ENCODE data around the gene MSANTD1.

Gene MSANTD1

GRCh38 chr4:3248811-3249661, at the start of gene MSANTD1:
TSS of gene MSANTD1 (plus strand) at chr4:3249159. CDS start at chr4:3249223, 64 bp downstream.
- no peak for DNase-seq (ENCODE audit: low read depth, low spot score)

GRCh38 chr4:3199653-3200422, 49.1 kb upstream of the MSANTD1 start:
- no peak for DNase-seq (ENCODE audit: low read depth, low spot score)

- DNase-seq (ENCODE audit: low read depth, low spot score) = no peak
These were observed 48.4 kb upstream of the MSANTD1 start for GRCh38 chr4:3200423-3201090.

GRCh38 chr4:3201718-3202702, 46.9 kb upstream of the MSANTD1 start:
- no peak for DNase-seq (ENCODE audit: low read depth, low spot score)

GRCh38 chr4:3202836-3203820, 45.8 kb upstream of the MSANTD1 start:
- DNase-seq (ENCODE audit: low read depth, low spot score) = no peak

- no peak for DNase-seq (ENCODE audit: low read depth, low spot score)
These were observed 45.0 kb upstream of the MSANTD1 start for GRCh38 chr4:3203971-3204431.

GRCh38 chr4:3205995-3206394, 43.0 kb upstream of the MSANTD1 start:
- DNase-seq (ENCODE audit: low read depth, low spot score) = no peak

GRCh38 chr4:3206439-3207100, 42.4 kb upstream of the MSANTD1 start:
- no peak for DNase-seq (ENCODE audit: low read depth, low spot score)

GRCh38 chr4:3207531-3208037, 41.4 kb upstream of the MSANTD1 start:
- no peak for DNase-seq (ENCODE audit: low read depth, low spot score)

GRCh38 chr4:3208826-3209225, 40.1 kb upstream of the MSANTD1 start:
- DNase-seq (ENCODE audit: low read depth, low spot score) = no peak

- no peak for DNase-seq (ENCODE audit: low read depth, low spot score)
These were observed 39.2 kb upstream of the MSANTD1 start for GRCh38 chr4:3209551-3210325.

GRCh38 chr4:3210467-3210866, 38.5 kb upstream of the MSANTD1 start:
- no peak for DNase-seq (ENCODE audit: low read depth, low spot score)

GRCh38 chr4:3211866-3212265, 37.1 kb upstream of the MSANTD1 start:
- no peak for DNase-seq (ENCODE audit: low read depth, low spot score)

- no peak for DNase-seq (ENCODE audit: low read depth, low spot score)
These were observed 36.4 kb upstream of the MSANTD1 start for GRCh38 chr4:3212391-3213105.

GRCh38 chr4:3213106-3213425, 35.9 kb upstream of the MSANTD1 start:
- no peak for DNase-seq (ENCODE audit: low read depth, low spot score)

GRCh38 chr4:3213661-3214250, 35.2 kb upstream of the MSANTD1 start:
- no peak for DNase-seq (ENCODE audit: low read depth, low spot score)

- DNase-seq (ENCODE audit: low read depth, low spot score) = no peak
These were observed 33.7 kb upstream of the MSANTD1 start for GRCh38 chr4:3215256-3215655.

Measured in brain pericyte (primary cell).